Measurements from ENCODE around the gene POU2AF1. TPM values are rescaled to one million over a fixed set of nuclear protein-coding genes. Genes with fewer than 3 reads are reported as not detected.
A peak's percentile ranks its signal among the peaks of the same experiment; 100 is the strongest.

The POU2AF1 gene
- total RNA-seq, 1 experiment from 2014 or later = not detected

GRCh38 chr11:111347723-111348115, 31.4 kb downstream of the POU2AF1 start:
- peak; percentile 47 for DNase-seq (ENCODE audit: low read depth)

GRCh38 chr11:111347002-111347722, 31.9 kb downstream of the POU2AF1 start:
- DNase-seq (ENCODE audit: low read depth) = no peak

GRCh38 chr11:111344032-111344431, 35.0 kb downstream of the POU2AF1 start:
- no peak for DNase-seq (ENCODE audit: low read depth)

GRCh38 chr11:111342329-111342728, 36.7 kb downstream of the POU2AF1 start:
- DNase-seq (ENCODE audit: low read depth) = no peak

GRCh38 chr11:111339758-111340388, 39.2 kb downstream of the POU2AF1 start:
- no peak for DNase-seq (ENCODE audit: low read depth)

- DNase-seq (ENCODE audit: low read depth) = no peak
Measured at GRCh38 chr11:111336582-111337256, 42.4 kb downstream of the POU2AF1 start.

- no peak for DNase-seq (ENCODE audit: low read depth)
Measured at GRCh38 chr11:111336062-111336461, 43.0 kb downstream of the POU2AF1 start.

GRCh38 chr11:111335549-111335948, 43.5 kb downstream of the POU2AF1 start:
- no peak for DNase-seq (ENCODE audit: low read depth)

- DNase-seq (ENCODE audit: low read depth) = no peak
Measured at GRCh38 chr11:111334532-111335502, 44.3 kb downstream of the POU2AF1 start.

GRCh38 chr11:111331711-111332479, 47.2 kb downstream of the POU2AF1 start:
- no peak for DNase-seq (ENCODE audit: low read depth)

- DNase-seq (ENCODE audit: low read depth) = no peak
Measured at GRCh38 chr11:111330234-111330893, 48.7 kb downstream of the POU2AF1 start.

- no peak for DNase-seq (ENCODE audit: low read depth)
Measured at GRCh38 chr11:111329306-111330204, 49.5 kb downstream of the POU2AF1 start.

- DNase-seq (ENCODE audit: low read depth) = no peak
Measured at GRCh38 chr11:111327908-111328624, 51.0 kb downstream of the POU2AF1 start.

- no peak for DNase-seq (ENCODE audit: low read depth)
Measured at GRCh38 chr11:111326824-111327223, 52.3 kb downstream of the POU2AF1 start.

GRCh38 chr11:111325259-111325658, 53.8 kb downstream of the POU2AF1 start:
- no peak for DNase-seq (ENCODE audit: low read depth)

GRCh38 chr11:111324277-111324720, 54.8 kb downstream of the POU2AF1 start:
- peak; percentile 15 for DNase-seq (ENCODE audit: low read depth)

GRCh38 chr11:111322534-111322933, 56.5 kb downstream of the POU2AF1 start:
- DNase-seq (ENCODE audit: low read depth) = no peak
